Testis (tissue), 3 donors: ENCODE measurements around the gene ZNF654. TPM values are rescaled to one million over a fixed set of nuclear protein-coding genes. Genes with fewer than 3 reads are reported as not detected.

ENCODE experiments used
- DNase-seq: peaks from one replicate; pipeline ENCODE4 v3.0.0-alpha.2; 2019
- H3K27ac ChIP-seq, 2 donors: fragments of 200-600 bp; sonication (generic); one replicate each; pipeline ENCODE4 v1.5.1; 2019
- H3K27me3 ChIP-seq: fragments of 200-600 bp; sonication (generic); one replicate; pipeline ENCODE4 v1.5.1; 2019
- H3K36me3 ChIP-seq: fragments of 200-600 bp; sonication (generic); one replicate; pipeline ENCODE4 v1.5.1; 2017; ENCODE audit warnings: low read depth; ENCODE audit errors: missing control alignments
- H3K4me1 ChIP-seq: fragments of 200-600 bp; sonication (generic); one replicate; pipeline ENCODE4 v1.5.1; 2019
- H3K4me3 ChIP-seq, 2 donors: fragments of 200-600 bp; sonication (generic); one replicate each; pipeline ENCODE4 v1.5.1; 2017 to 2019
- H3K9me3 ChIP-seq: fragments of 200-600 bp; sonication (generic); one replicate; pipeline ENCODE4 v1.5.1; 2017
- CTCF ChIP-seq, 3 experiments: fragments of 450-650 bp in 2 of 3; fragments of 200-600 bp in 1 of 3; sonication (generic) in 1 of 3; IDR thresholded peaks; one replicate each; pipeline ENCODE4 v1.5.1; 2016 to 2019; ENCODE audit warnings: antibody characterized with exemption in 3 of 3, mild to moderate bottlenecking in 2 of 3, moderate library complexity in 1 of 3
- POLR2A ChIP-seq: fragments of 450-650 bp; IDR thresholded peaks from one replicate; pipeline ENCODE4 v1.6.1; 2017; ENCODE audit warnings: antibody characterized with exemption, mild to moderate bottlenecking, moderate library complexity
- WGBS, 2 donors: methylation state at CpG; one replicate each; pipeline ENCODE4 v1.1.5; 2018; 5-methylcytosine and 5-hydroxymethylcytosine counted together
- intact Hi-C: fragments of 100-400 bp; cut with DNase I; formaldehyde crosslinking; loops from one replicate; pipeline ENCODE4 v1.15.1; 2023; ENCODE audit warnings: low total_unique reads
- polyA plus RNA-seq: library from polyadenylated mRNA; stranded (reverse); fragments of 350-450 nt; fragmentation: Illumina TruSeq; extraction: RNeasy Lipid Tissue Mini Kit (QIAGEN cat#74804); gene quantifications from one replicate; pipeline ENCODE4 v1.2.3, GENCODE V29; 2014; ENCODE audit warnings: low read depth, low replicate concordance; ENCODE audit not compliant: insufficient read depth
- total RNA-seq, 2 donors: library from RNA; depleted of rRNA; stranded (reverse); fragments of >200 nt; gene quantifications; one replicate each; pipeline ENCODE4 v1.2.3, GENCODE V29; 2016

Gene ZNF654
- total and polyA plus RNA-seq, 3 donors from 2014 or later = 11.3 to 19.6 (median 17.0) TPM

- no peak overlapping the region for H3K4me3 ChIP-seq
- WGBS, 2 donors = 77 to 87% methylated on average over 4 of the region's 4 CpGs
- H3K27ac ChIP-seq = no peak overlapping the region
- no peak for TF ChIP-seq POLR2A
- TF ChIP-seq CTCF (IDR thresholded peaks at IDR 0.05) = no peak
- no peak for DNase-seq
- intact Hi-C loops = no loop called here
- no peaks in the 10 kb centered on the region for H3K36me3 ChIP-seq
- H3K27me3 ChIP-seq = no peaks in the 10 kb centered on the region
- H3K9me3 ChIP-seq = no peaks in the 10 kb centered on the region
- H3K4me1 ChIP-seq = no peaks in the 10 kb centered on the region
Observed at GRCh38 chr3:88025001-88025552, 34.0 kb upstream of the ZNF654 start.

- no peaks in the 10 kb centered on the region for H3K36me3 ChIP-seq
- intact Hi-C loops = no loop called here
- H3K27ac ChIP-seq = no peak overlapping the region
- WGBS, 2 donors = 95 to 98% methylated on average over 2 of the region's 2 CpGs
- H3K4me3 ChIP-seq = no peak overlapping the region
- TF ChIP-seq POLR2A = no peak
- no peak for TF ChIP-seq CTCF (IDR thresholded peaks at IDR 0.05)
- H3K27me3 ChIP-seq = no peaks in the 10 kb centered on the region
- no peaks in the 10 kb centered on the region for H3K9me3 ChIP-seq
- no peaks in the 10 kb centered on the region for H3K4me1 ChIP-seq
- no peak for DNase-seq
Observed at GRCh38 chr3:88028876-88029275, 30.2 kb upstream of the ZNF654 start.

- H3K9me3 ChIP-seq = no peaks in the 10 kb centered on the region
- no peaks in the 10 kb centered on the region for H3K36me3 ChIP-seq
- no peaks in the 10 kb centered on the region for H3K4me1 ChIP-seq
- TF ChIP-seq CTCF (IDR thresholded peaks at IDR 0.05) = no peak
- no peak for TF ChIP-seq POLR2A
- H3K27ac ChIP-seq = no peak overlapping the region
- intact Hi-C loops = no loop called here
- 65 to 81% methylated on average over 3 of the region's 3 CpGs for WGBS, 2 donors
- no peaks in the 10 kb centered on the region for H3K27me3 ChIP-seq
- DNase-seq = no peak
- no peak overlapping the region for H3K4me3 ChIP-seq
Observed at GRCh38 chr3:88030210-88030609, 28.8 kb upstream of the ZNF654 start.

- intact Hi-C loops = no loop called here
- Histone ChIP-seq H3K4me1 (no peaks in the 10 kb centered on the region), H3K36me3 (no peaks in the 10 kb centered on the region), H3K27ac (peak overlapping the region; percentile 60 to 68), H3K9me3 (no peaks in the 10 kb centered on the region), H3K27me3 (no peaks in the 10 kb centered on the region), H3K4me3 (peak overlapping the region in 1 of 2 donors; percentile 43)
- DNase-seq = no peak
- TF ChIP-seq CTCF (IDR thresholded peaks at IDR 0.05) (no peak), POLR2A (no peak)
- 25 to 28% methylated on average over 1 of the region's 1 CpG for WGBS, 2 donors
Observed at GRCh38 chr3:88031642-88032077, 27.4 kb upstream of the ZNF654 start.

- Histone ChIP-seq H3K27me3 (no peaks in the 10 kb centered on the region), H3K4me3 (peak overlapping the region in 1 of 2 donors; percentile 43), H3K36me3 (no peaks in the 10 kb centered on the region), H3K9me3 (no peaks in the 10 kb centered on the region), H3K27ac (peak overlapping the region; percentile 60 to 68), H3K4me1 (no peaks in the 10 kb centered on the region)
- 35 to 37% methylated on average over 2 of the region's 2 CpGs for WGBS, 2 donors
- intact Hi-C loops = no loop called here
- no peak for DNase-seq
- TF ChIP-seq POLR2A (no peak), CTCF (IDR thresholded peaks at IDR 0.05) (no peak)
Observed at GRCh38 chr3:88032245-88032644, 26.8 kb upstream of the ZNF654 start.
